Peyer's patch (tissue), 4 donors: Measurements from ENCODE around the gene TEAD4. TPM values are rescaled to one million over a fixed set of nuclear protein-coding genes. Genes with fewer than 3 reads are reported as not detected.

ENCODE experiments used
- DNase-seq, 3 donors: peaks; one replicate each; pipeline ENCODE4 v3.0.0-alpha.2; 2017 to 2019
- H3K27ac ChIP-seq, 4 donors: fragments of 200-600 bp; sonication (generic); one replicate each; pipeline ENCODE4 v1.5.1; 2016 to 2019
- H3K27me3 ChIP-seq, 2 donors: fragments of 200-600 bp; sonication (generic); one replicate each; pipeline ENCODE4 v1.5.1; 2019
- H3K36me3 ChIP-seq, 3 donors: fragments of 200-600 bp; sonication (generic); one replicate each; pipeline ENCODE4 v1.5.1; 2016 to 2019
- H3K4me1 ChIP-seq, 4 donors: fragments of 200-600 bp; sonication (generic); one replicate each; pipeline ENCODE4 v1.5.1; 2016 to 2019
- H3K4me3 ChIP-seq, 4 donors: fragments of 200-600 bp; sonication (generic); 1 replicate in 3 of 4; 2 replicates in 1 of 4; pipeline ENCODE4 v1.5.1; 2016 to 2019; ENCODE audit warnings: mild to moderate bottlenecking in 1 of 4
- H3K9me3 ChIP-seq, 4 donors: fragments of 200-600 bp; sonication (generic); one replicate each; pipeline ENCODE4 v1.5.1; 2016 to 2019; ENCODE audit warnings: mild to moderate bottlenecking in 1 of 4
- POLR2A ChIP-seq, 2 donors: fragments of 450-650 bp; IDR thresholded peaks; one replicate each; pipeline ENCODE4 v1.5.1; 2017; ENCODE audit warnings: antibody characterized with exemption in 2 of 2, mild to moderate bottlenecking in 2 of 2, moderate library complexity in 2 of 2
- total RNA-seq, 4 donors: library from RNA; depleted of rRNA; stranded (reverse); fragments of >200 nt; gene quantifications; one replicate each; pipeline ENCODE4 v1.1.0, GENCODE V29; 2016
- TF ChIP-seq, protein P1 (sequence below), 6 experiments: fragments of 450-650 bp in 4 of 6; fragments of 200-600 bp in 2 of 6; sonication (generic) in 1 of 6; IDR thresholded peaks; one replicate each; pipeline ENCODE4 v1.5.1; 2017 to 2019; ENCODE audit warnings: antibody characterized with exemption in 6 of 6, mild to moderate bottlenecking in 3 of 6, moderate library complexity in 1 of 6

Gene TEAD4
- total RNA-seq, 4 donors from 2014 or later = 4.3 to 6.6 (median 5.1) TPM

DNA sequence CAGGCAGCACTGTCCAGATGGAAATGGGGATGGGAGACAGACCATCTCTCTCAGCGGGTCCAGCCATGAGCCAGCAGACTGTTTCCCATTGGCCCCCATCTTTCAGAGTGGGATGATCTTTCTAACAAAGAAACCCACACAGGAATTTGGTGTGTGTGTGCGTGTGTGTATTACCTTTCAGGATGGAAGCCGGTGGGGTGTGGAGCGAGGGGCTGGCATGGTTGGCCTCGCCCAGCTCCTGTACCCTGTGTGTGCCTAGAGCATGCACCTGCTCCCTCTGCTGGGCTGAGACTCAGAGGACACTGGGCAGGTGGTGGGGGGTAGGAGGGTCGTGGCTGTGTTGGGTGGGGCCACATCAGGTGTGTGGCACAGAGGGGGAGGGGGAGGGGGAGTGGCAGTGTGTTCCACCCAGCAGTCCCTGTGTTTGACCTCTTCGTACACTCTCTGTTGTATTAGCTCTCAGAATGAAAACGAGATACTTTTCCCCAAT lies 85.0 kb downstream of the TEAD4 start:
- no peak for DNase-seq
- no peak overlapping the region for H3K27ac ChIP-seq
- no peaks in the 10 kb centered on the region for H3K4me1 ChIP-seq
- no peaks in the 10 kb centered on the region for H3K27me3 ChIP-seq
- no peaks in the 10 kb centered on the region for H3K9me3 ChIP-seq
- H3K36me3 ChIP-seq = no peaks in the 10 kb centered on the region
- H3K4me3 ChIP-seq = no peak overlapping the region
- no peak for TF ChIP-seq POLR2A (IDR thresholded peaks at IDR 0.05)
- TF ChIP-seq, protein P1, sequence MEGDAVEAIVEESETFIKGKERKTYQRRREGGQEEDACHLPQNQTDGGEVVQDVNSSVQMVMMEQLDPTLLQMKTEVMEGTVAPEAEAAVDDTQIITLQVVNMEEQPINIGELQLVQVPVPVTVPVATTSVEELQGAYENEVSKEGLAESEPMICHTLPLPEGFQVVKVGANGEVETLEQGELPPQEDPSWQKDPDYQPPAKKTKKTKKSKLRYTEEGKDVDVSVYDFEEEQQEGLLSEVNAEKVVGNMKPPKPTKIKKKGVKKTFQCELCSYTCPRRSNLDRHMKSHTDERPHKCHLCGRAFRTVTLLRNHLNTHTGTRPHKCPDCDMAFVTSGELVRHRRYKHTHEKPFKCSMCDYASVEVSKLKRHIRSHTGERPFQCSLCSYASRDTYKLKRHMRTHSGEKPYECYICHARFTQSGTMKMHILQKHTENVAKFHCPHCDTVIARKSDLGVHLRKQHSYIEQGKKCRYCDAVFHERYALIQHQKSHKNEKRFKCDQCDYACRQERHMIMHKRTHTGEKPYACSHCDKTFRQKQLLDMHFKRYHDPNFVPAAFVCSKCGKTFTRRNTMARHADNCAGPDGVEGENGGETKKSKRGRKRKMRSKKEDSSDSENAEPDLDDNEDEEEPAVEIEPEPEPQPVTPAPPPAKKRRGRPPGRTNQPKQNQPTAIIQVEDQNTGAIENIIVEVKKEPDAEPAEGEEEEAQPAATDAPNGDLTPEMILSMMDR (IDR thresholded peaks at IDR 0.05) = no peak

DNA sequence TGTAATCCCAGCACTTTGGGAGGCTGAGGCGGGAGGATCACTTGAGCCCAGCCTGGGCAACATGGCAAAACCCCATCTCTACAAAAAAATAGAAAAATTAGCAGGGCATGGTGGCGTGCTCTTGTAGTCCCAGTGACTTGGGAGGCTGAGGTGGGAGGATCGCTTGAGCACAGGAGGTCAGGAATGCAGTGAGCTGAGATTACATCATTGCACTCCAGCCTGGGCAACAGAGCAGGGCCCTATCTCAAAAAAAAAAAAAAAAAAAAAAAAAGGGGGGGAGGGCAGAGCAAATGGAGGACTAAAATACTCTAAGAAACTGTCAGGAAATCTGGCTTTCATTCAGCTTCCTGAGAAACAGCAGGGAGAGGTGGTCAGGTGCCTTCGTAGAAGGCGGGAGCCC lies 86.3 kb downstream of the TEAD4 start:
- Histone ChIP-seq H3K9me3 (no peaks in the 10 kb centered on the region), H3K4me1 (no peaks in the 10 kb centered on the region), H3K27me3 (no peaks in the 10 kb centered on the region), H3K27ac (no peak overlapping the region), H3K4me3 (no peak overlapping the region), H3K36me3 (no peaks in the 10 kb centered on the region)
- TF ChIP-seq, protein P1 (IDR thresholded peaks at IDR 0.05) = no peak
- no peak for TF ChIP-seq POLR2A (IDR thresholded peaks at IDR 0.05)
- DNase-seq = no peak

DNA sequence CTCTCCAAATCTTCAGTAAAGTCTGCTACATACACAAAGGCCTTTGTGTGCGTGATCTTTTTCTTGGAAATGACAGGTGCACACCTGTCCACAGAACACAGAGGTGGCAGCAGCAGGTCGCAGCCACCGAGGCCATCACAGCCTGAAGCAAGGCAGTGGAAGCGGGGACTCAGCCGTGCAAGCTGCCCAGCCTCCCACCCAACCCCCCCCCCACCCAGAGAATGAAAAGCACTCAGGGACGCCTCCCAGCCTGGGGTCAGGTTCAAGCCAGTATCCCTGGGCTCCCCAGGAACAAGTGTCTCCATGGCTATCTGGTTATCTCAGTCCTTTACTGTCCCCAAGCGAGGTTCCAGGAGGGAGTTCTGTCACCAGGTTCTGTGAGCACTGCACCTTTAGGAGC lies 86.8 kb downstream of the TEAD4 start:
- Histone ChIP-seq H3K36me3 (no peaks in the 10 kb centered on the region), H3K27me3 (no peaks in the 10 kb centered on the region), H3K27ac (no peak overlapping the region), H3K4me1 (no peaks in the 10 kb centered on the region), H3K4me3 (no peak overlapping the region), H3K9me3 (no peaks in the 10 kb centered on the region)
- no peak for DNase-seq
- no peak for TF ChIP-seq POLR2A (IDR thresholded peaks at IDR 0.05)
- TF ChIP-seq, protein P1 (IDR thresholded peaks at IDR 0.05) = no peak

GRCh38 chr12:3046441-3047200 lies 87.4 kb downstream of the TEAD4 start:
- Histone ChIP-seq H3K27me3 (no peaks in the 10 kb centered on the region), H3K4me3 (no peak overlapping the region), H3K36me3 (no peaks in the 10 kb centered on the region), H3K4me1 (no peaks in the 10 kb centered on the region), H3K9me3 (no peaks in the 10 kb centered on the region), H3K27ac (no peak overlapping the region)
- TF ChIP-seq, protein P1 (IDR thresholded peaks at IDR 0.05) = no peak
- no peak for TF ChIP-seq POLR2A (IDR thresholded peaks at IDR 0.05)
- no peak for DNase-seq

GRCh38 chr12:3047961-3048360 lies 88.8 kb downstream of the TEAD4 start:
- no peaks in the 10 kb centered on the region for H3K4me1 ChIP-seq
- H3K36me3 ChIP-seq = no peaks in the 10 kb centered on the region
- no peaks in the 10 kb centered on the region for H3K27me3 ChIP-seq
- DNase-seq = no peak
- no peaks in the 10 kb centered on the region for H3K9me3 ChIP-seq
- no peak for TF ChIP-seq POLR2A (IDR thresholded peaks at IDR 0.05)
- TF ChIP-seq, protein P1 (IDR thresholded peaks at IDR 0.05) = no peak
- no peak overlapping the region for H3K4me3 ChIP-seq
- no peak overlapping the region for H3K27ac ChIP-seq
